A172 (cell line): ENCODE data around the gene REG4. TPM values are rescaled to one million over a fixed set of nuclear protein-coding genes. Genes with fewer than 3 reads are reported as not detected.
"Not testable (repeated sequence)": the region's sequence is repeated elsewhere in the genome, so short reads cannot be mapped to it uniquely, and the experiment has no call there.

ENCODE experiments used
- DNase-seq: peaks from one replicate; pipeline ENCODE4 v3.0.0-alpha.2; 2015; ENCODE audit warnings: low spot score
- total RNA-seq: library from RNA; depleted of rRNA; stranded (reverse); fragments of >200 nt; shearing (Covaris generic); gene quantifications from 2 replicates; pipeline ENCODE4 v1.2.3, GENCODE V29; 2014

Gene REG4
- total RNA-seq, 1 experiment from 2014 or later: not detected

DNA sequence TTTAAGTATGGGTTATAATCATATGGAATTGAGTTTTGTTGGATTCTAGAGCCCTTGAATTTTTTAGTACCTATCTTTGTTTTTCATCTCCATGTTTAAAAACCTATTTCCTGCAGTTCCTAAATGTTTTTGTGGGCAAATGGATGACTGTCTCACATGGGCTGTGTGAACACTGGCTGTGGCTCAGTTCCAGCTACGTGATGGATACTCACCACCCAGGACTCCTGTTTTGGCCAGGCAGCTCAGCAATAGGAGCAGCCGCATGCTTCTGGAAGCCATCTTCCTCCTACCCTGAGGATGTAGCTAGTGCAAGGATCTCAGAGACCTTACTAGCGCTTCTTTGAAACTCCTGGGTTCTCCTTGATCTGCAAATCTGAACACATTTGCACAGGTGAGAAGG, 2.8 kb downstream of the REG4 start:
- DNase-seq: no peak

DNA sequence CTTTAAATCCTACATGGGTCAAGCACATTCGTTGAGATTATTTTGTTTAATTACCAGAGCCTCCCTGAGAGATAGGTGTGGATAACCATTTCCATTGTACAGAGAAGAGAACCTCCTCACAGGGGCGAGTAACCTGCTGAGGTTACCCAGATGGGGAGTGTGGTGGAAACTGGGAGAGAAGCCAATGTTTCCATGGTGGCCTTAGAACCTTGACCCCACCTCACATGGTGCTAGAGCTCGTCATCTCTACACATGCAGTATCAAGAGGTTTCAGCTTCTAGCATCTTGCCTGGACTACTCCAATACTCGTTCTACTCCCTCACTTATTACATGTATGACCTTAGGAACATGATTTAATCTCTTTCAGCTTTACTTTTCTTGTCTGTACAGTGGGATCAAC, 4.8 kb downstream of the REG4 start:
- DNase-seq: no peak

DNA sequence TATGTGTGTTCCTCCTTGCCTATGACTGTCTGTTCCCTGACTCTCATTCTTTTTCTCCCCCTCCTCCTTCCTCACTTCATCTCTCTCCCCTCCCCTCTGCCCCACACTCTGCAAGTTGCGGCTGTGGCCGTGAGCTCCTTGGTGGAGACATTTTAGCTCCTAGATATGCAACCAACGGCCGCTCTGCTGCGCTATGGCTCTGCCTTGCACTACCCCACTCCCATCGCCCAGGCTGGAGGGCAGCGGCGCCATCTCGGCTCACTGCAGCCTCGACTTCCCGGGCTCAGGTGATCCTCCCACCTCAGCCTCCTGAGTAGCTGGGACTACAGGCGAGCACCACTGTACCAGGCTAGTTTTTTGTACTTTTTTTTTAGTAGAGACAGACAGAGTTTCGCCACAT, 5.5 kb downstream of the REG4 start:
- DNase-seq: no peak

DNA sequence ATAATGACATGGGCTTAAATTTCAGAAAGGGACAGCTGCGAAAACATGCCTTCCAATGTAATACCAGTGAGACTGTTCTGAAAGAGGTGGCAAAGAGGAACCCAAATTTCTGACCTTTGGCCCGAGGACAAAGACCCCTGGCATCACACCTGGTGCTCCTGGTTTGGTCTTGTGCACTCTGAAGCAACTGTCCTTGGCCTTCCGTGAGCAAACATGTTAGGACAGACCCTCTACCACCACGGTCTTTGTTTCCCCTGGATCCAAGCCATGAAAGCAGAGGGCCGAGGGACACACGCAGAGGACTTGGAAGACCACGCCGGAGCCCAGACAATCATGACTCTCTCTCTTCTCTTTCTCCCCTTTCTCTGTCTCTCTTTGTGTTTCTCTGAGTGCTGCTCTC, 6.0 kb downstream of the REG4 start:
- no peak for DNase-seq

DNA sequence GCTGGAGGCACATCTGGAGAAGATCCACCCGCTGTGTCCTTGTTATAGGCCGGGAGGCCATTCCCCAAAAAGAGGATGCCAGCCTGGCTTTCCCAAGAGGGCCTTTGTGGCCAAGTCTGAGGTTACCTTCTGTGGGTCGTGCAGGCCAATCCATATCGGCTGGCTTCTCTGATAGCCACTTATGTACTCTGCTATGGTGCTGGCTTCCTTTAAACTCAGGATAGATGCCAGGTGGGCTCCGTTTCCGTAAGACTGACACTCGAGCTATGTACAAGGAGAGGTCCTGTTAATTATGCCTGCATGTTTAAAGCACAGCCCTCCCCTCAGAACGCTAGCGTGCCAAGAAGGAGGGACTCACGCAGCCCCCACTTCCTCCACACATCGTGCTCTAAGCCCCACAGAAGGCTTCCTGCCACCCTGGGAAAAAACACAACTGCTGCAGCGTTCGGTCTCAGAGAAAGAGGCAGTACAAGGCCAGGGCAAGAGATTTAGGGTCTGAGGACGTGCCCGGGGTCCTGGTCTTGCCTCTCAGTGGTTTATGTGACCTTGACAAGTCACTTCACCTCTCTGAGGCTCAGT, 11.6 kb downstream of the REG4 start:
- no peak for DNase-seq

DNA sequence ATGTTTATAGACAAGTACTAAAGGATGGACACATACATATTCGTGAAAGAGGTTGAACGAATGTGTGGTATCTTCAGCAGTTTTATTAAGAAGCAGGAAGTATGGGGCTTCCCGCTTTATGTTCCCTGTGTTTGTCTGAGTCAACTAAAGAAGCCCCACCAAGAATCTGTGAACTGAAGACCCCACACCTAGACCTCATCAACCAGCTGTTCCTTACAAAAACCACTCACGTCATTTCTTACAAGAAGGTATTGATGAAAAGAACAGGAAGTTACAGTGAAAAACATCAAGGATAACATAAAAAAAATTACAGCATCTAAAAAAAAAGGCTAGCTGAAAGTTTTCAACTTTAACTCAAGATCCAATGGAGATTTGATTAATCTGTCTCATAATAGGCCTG, 12.3 kb downstream of the REG4 start:
- DNase-seq: no peak

DNA sequence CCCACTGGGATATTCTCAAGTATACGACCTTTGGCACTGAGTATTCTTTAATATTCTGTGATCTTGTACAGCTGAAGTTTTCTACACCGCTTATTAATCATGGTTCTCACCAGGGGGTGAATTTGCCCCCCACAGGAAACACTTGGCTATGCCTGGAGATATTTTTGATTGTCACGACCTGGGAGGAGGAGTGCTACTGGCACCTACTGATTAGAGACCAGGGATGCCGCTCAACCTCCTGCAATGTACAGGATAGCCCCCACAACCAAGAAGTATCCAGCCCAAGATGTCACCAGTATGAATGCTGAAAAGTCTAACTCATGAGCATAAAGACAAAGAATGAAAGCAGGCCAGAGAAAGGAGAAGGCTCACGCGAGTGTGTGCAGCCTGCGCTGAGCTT, 13.7 kb downstream of the REG4 start:
- no peak for DNase-seq

DNA sequence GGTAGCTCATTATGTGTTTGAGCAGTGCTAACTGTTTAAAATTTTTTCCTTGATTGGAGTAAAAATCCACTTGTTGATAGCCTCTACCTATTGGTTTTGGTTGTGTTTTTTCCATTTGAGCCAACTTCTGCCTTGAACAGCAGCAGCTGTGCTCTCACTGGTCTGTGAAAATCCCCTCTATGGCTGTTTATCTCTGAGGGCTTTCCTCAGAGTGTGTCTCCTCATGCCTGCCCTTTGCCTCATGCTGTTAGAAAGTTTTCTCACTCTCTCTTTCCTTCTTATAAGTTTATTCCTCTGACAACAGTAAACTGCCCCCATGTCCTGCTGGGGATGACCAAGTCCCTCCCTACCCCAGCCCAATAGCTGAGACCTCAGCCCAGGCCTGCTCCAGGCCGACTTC, 14.1 kb downstream of the REG4 start:
- DNase-seq: no peak

DNA sequence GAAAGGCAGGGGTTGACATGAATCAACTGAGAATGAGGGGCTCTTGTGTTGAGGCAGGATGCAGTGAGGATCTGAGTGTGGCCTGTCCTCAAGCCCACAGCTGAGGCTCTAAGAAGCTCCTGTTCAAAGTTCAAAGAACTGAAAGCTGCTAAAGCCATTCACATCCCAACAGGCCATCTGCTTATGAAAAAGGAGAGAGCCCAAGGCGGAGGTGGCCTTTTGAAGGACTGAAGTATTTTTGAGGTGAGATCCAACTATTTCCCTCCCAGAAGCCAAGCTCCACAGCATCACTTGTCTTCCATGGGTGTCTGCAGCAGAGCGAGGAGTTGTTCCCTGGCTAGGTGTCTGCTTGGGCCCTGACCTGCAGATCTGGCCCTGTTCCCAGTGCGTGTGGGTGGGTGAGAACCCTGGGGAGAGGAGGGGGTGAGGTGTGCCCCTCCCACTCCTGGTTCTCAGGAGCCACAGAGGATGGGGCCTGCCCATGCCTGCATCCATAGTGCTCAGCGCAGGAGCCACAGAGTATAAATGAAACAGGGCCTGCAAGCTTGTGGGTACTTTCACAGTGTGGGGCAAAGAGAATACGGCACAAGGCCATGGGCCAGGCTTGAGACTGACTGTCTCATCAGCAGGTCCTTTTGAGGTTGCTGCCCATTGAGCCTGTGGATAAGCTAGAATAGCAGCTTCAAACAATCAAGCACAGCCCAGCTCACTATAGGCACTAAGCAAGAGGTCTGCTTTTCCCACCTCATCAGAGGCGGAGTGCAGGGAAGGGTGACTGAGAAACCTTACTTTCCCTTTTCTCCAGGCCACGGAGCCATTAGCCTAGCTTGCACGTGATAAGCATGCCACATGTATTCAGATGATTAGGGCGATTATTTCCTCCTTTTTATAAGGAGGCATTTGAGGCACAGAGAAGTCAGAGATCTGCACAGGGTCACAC, 15.7 kb downstream of the REG4 start:
- no peak for DNase-seq

DNA sequence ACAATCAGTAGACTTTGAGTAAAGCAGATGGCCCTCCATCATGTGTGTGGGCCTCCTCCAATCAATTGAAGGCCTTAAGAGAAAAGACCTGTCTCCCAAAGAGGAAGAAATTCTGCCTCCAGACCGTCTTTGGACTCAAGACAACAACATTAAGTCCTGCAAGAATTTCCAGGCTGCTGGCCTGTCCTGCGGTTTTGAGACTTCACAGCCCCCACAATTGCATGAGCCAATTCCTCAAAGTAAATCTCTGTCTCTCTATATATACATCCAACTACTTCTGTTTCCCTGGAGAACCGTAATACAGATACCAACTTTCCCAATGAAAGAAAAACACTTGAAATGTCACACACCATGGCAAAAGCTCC, 16.4 kb downstream of the REG4 start:
- DNase-seq: no peak

DNA sequence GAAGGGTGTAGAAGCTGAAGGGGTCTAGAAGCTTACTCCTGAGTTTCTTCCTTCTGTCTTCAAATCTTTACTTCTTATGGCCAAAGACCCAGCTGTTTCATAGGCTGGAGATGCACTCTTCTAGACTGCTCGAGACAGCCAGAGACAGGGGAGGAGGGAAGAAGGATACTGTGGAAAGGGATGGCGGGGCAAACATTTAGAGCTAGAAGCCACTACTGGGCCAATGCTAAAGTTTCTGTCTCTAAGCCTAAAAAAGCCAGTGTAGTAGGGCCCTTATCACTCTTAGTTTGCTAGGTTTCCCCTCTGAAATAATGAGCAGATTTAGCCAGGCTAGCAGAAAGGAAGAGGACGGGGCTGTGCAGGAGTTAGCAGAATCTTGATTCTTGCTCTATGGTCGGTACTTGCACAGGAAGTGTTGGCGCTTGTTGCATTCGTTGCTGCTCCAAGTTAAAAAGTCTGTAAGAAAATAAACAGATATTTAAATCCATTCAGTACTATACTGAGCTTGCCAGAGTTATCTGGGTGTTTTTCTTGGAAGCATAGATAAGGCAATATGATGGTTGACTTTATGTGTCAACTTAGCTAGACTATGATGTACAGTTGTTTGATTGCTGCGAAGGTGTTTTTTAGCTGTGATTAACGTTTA, 16.9 kb downstream of the REG4 start:
- no peak for DNase-seq

DNA sequence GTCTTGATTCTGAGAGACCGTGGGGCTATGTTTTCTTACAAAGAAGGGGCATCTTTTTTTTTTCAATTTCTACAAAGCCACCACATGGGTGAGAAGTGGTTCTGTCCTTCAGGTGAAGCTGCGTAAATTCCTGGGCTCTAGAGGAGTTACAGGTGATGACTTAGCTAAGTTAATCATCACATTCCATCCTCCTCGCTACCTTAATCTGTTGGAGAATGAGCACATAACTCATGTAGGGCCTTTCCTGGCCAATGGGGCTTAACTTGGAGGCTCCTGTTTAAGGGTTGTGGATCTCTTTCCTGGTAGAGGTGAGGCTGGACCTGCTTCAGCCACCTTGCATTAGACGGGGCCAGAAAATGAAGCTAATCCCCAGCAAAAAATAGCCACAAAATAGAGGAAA, 19.9 kb downstream of the REG4 start:
- DNase-seq: no peak

DNA sequence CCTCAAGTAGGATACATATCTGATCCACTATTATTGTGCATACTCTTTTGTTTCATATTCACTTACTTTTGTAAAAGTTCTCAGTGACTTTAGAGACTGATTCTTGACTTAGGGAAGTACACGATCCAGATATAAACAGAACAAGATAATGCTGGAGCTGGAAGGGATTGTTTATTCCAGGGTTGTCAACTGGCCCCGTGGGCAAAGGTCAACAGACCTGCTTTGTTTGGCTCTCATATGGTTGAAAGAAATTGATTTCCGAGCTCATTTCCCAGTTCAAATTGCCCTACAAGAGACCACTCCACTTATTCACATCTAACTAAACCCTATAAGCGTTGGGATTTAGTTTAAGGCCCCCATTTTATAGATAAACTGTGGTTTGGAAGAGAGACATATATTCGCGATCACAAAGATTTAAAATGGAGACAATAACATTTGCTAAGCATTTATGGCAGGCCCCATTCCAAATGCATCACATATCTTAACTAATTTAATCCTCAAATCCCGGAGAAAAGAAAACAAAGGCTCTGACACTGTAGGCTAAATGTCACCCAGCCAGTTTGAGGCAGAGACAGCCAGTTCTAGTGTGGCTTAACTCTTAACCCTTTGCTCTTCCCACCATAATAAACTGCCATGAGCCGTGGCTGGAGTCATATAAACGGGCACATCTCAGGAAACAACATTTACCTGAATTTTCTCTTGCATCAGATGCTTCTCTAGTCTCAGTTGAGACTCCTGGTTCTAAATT, 20.6 kb downstream of the REG4 start:
- DNase-seq: no peak

DNA sequence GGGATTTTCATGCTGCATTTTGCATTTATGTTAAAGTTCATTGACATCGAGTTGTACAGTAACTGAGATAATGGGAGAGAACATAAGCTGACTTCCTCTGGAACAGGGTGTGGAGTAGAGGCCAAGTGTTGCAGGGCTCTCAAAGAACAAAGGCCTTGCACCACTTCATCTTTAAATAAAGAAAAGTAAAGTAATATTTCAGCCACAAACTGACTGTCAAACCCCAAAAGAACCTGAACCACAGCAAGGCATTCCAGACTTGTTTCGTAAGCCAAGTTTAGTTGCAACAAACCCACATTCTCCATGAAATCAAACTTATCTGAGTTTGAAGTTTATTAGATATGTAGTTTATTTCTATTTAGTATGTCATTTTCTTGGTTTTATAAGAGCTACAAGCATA, 23.5 kb downstream of the REG4 start:
- peak; percentile 40 for DNase-seq

DNA sequence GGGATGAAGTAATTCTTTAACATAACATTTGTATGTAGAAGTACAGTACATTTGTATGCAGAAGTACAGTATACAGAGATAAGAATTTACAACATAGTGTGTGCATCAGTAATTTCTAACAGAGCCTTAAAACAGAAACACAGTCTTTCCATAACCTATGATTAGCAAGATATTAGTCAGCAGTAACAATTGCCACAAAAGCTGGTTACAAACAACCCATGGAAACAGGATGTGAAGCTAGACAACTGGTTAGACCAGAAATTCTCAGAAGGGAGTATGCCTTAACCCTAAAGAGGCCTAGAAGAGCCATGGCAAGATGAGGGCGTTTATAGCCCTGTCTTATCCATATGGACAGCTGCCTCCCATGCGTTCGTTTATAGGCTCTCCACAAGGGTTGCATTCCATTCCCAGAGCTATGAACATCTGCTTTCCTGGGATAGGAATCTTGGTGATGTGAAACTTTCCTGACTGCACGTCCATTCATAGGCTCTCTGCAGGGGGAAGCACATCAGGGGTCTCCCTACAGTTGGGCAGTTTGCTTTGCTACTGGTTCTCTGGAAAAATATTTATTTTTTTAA, 24.7 kb downstream of the REG4 start:
- not testable (repeated sequence) for DNase-seq

DNA sequence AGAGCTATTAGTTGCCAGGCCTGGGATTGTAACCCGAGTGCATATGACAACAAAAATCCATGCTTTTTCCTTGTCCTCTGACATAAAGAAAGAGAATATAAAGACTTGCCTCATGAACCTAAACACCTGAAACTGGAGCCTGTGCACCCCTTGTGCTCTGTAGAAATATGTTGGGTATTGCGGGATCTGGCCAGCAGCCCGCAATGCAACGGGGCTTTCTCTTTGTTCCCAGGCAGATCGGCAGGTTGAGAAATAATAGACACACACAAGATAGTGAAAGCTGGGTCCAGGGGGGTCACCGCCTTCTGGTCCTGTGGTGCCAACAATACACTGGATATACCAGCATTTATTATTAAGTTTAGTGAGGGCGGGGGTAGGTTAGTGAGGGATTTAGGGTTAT, 25.2 kb downstream of the REG4 start:
- DNase-seq: not testable (repeated sequence)

DNA sequence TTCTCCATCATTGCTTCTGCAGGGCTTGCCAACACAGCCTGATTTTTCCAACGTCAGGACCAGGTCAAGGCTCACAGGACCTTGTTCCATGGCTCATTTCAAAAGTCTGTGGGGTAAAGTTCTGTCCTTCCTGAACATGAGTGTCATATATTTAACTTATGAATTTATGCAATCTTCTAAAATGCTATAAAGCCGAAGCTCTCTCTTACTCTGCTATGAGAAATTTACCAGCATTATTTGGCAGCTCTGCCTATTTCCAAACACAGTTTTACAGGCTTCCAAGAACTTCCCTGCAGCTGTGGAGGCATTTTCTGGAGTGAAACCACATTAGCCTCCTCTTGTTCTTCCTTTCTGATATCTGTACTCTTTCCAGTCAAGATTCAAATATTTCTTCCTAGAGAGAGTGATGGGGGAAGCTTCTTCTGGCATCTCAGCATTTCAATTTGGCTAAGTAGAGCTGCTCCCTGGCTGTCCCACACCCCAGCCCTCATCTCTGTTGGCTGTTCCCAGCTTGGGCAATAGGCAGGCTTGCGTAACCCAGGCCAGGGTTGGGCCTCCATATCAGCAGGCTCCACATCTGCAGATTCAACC, 27.0 kb downstream of the REG4 start:
- no peak for DNase-seq

DNA sequence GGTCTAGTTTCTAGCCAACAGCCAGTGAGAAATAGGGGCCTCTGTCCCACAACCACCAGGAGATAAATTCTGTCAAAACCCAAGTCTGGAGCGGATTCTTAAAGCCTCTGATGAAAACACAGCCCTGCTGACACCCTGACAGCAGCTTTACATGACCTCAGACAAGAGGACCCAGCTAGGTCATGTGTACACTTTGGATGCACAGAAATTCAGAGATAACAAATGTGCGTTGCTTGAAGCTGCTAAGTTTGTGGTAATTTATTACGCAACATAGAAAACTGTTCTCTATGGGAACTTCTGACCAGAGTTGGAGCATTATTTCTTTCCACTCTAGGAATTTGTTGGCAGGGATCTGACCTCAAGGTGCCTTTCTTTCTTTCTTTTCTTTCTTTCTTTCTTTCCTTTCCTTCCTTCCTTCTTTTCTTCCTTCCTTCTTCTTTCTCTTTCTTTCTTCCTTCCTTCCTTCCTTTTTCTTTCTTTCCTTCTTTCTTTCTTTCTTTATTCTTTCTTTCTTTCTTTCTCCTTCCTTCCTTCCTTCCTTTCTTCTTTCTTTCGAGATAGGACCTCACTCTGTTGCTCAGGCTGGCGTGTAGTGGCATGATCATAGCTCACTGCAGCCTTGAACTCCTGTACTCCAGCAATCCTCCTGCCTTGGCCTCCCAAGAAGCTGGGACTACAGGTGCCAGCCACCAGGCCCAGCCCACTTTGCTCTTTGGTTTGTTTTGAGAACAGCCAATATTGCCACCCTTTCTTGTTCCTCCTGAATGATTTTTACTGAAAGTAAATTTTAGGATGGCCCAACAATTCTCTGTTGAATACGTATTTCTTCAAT, 27.7 kb downstream of the REG4 start:
- no peak for DNase-seq

DNA sequence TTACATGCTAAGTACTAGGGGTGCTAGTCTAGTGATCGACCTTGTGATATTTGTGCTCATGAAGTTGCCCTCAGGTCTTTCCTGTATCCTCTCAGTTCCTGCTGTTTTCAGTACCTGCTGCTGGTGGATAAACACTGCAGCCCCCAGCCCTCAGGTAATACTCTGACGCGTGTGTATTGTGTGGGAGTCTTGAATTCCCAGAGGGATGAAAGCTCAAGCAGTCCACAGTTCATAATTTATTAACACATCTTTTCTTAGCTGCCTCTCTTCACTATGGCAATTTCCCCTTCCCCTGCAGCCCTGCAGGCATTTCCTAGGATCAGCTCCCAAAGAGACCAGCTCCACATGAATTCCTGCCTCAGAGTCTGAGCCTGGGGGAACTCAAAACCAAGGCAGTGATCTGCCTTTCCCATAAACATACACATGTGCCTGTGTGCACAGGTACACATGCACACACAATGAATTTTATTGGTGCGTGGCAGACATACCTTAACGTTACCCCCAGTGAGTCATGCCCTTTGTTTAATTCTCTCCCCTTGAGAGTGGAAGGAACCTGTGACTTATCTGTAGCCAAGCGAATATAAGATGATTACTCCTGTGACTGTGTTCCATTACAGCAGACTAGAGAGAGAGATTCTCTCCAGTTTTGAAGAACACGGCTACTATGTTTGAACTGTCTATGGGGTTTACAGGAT, 28.5 kb downstream of the REG4 start:
- no peak for DNase-seq
